B cell (primary cell): ENCODE results near the gene CNTN2.

Experiments used
- EZH2 ChIP-seq: IDR thresholded peaks from 2 replicates; pipeline ENCODE4 v1.6.1; 2012; ENCODE audit warnings: borderline replicate concordance, low read depth, mild to moderate bottlenecking, moderate library complexity, low read length; ENCODE audit not compliant: insufficient read depth, poor library complexity, severe bottlenecking
- TF ChIP-seq, protein P1 (sequence below): fragments of 200-600 bp; IDR thresholded peaks from one replicate; pipeline ENCODE4 v1.8.0; 2022; ENCODE audit warnings: antibody characterized with exemption, mild to moderate bottlenecking

DNA sequence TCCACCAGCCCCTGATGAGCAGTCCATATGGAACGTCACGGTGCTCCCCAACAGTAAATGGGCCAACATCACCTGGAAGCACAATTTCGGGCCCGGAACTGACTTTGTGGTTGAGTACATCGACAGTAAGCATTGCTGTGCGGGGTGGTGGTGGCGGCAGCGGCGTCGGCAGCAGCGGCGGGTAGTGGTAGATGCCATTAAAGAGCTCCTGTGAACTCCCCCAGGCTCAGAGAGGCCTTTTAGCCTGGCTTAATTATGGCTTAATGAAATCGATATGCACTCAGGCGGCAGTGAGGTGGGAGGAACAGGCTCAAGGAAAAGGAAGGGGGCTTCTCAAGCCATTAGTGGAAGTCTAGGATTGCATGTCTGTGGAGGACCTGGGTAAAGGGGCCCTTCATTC, 41.9 kb upstream of the CNTN2 start:
- TF ChIP-seq, protein P1, sequence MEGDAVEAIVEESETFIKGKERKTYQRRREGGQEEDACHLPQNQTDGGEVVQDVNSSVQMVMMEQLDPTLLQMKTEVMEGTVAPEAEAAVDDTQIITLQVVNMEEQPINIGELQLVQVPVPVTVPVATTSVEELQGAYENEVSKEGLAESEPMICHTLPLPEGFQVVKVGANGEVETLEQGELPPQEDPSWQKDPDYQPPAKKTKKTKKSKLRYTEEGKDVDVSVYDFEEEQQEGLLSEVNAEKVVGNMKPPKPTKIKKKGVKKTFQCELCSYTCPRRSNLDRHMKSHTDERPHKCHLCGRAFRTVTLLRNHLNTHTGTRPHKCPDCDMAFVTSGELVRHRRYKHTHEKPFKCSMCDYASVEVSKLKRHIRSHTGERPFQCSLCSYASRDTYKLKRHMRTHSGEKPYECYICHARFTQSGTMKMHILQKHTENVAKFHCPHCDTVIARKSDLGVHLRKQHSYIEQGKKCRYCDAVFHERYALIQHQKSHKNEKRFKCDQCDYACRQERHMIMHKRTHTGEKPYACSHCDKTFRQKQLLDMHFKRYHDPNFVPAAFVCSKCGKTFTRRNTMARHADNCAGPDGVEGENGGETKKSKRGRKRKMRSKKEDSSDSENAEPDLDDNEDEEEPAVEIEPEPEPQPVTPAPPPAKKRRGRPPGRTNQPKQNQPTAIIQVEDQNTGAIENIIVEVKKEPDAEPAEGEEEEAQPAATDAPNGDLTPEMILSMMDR: no peak
- TF ChIP-seq EZH2: no peak
